GM23248 (cell line): ENCODE results near the gene HPDL.

Experiments used
- EZH2 ChIP-seq: fragments of 200-600 bp; sonication (generic); IDR thresholded peaks from 2 replicates; pipeline ENCODE4 v1.6.1; 2018; ENCODE audit warnings: antibody characterized with exemption, mild to moderate bottlenecking; ENCODE audit not compliant: insufficient read depth, poor library complexity, severe bottlenecking
- EZH2phosphoT487 ChIP-seq: fragments of 200-600 bp; sonication (generic); IDR thresholded peaks from 2 replicates; pipeline ENCODE4 v1.6.1; 2018; ENCODE audit warnings: antibody characterized with exemption, moderate library complexity, mild to moderate bottlenecking, low read depth; ENCODE audit not compliant: insufficient read depth

DNA sequence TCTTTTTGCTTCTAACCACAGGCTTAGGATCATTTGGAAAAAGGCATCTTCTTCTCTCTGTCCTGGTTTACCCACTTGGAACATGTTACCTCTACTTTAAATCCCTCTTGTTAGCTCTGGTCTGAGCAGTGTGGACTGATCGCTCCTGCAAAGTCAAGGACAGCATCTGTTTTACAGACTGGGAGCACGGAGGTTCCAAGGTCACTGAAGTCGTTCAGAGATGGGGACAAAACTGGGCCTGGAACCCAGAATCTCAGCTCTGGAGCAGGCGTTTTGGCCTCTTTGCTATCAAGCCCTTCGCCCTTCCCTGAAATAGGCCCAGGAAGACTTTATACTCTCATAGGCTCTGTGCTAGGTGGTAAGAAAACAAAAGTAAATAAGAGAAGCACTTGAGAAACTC lies 24.8 kb downstream of the HPDL start:
- TF ChIP-seq EZH2phosphoT487 (no peak), EZH2 (no peak)
